HG02981 (cell line): ENCODE data around the gene MZT1.
A peak's percentile ranks its signal among the peaks of the same experiment; 100 is the strongest.
"Not testable (repeated sequence)": the region's sequence is repeated elsewhere in the genome, so short reads cannot be mapped to it uniquely, and the experiment has no call there.

Experiments used
- ATAC-seq: cut with Tn5 transposase; IDR thresholded peaks from one replicate; pipeline ENCODE4 v1.9.1; 2021; ENCODE audit warnings: mild to moderate bottlenecking, moderate library complexity; ENCODE audit not compliant: unreplicated experiment

MZT1 gene

GRCh38 chr13:72727417-72728289 lies at the start of gene MZT1, which contains the start of gene BORA:
Gene MZT1, minus strand, starts transcription at chr13:72727629. Its CDS starts 27 bp downstream, at chr13:72727602.
Gene BORA, plus strand, starts transcription at chr13:72727923. Its CDS starts 1,018 bp downstream, at chr13:72728941.
- peak; percentile 91 for ATAC-seq

- ATAC-seq: no peak
Observed at GRCh38 chr13:72774019-72774418, 46.6 kb upstream of the MZT1 start.

GRCh38 chr13:72763411-72763810 lies 36.0 kb upstream of the MZT1 start:
- no peak for ATAC-seq

- ATAC-seq: no peak
Observed at GRCh38 chr13:72760189-72760588, 32.8 kb upstream of the MZT1 start.

GRCh38 chr13:72757792-72758535 lies 30.5 kb upstream of the MZT1 start:
- no peak for ATAC-seq

- no peak for ATAC-seq
Observed at GRCh38 chr13:72754111-72754510, 26.7 kb upstream of the MZT1 start.

GRCh38 chr13:72751220-72751619 lies 23.8 kb upstream of the MZT1 start:
- no peak for ATAC-seq

- ATAC-seq: no peak
Observed at GRCh38 chr13:72745260-72745659, 17.8 kb upstream of the MZT1 start.

GRCh38 chr13:72740015-72740414 lies 12.6 kb upstream of the MZT1 start:
- no peak for ATAC-seq

- no peak for ATAC-seq
Observed at GRCh38 chr13:72737033-72737432, 9.6 kb upstream of the MZT1 start.

- ATAC-seq: no peak
Observed at GRCh38 chr13:72728290-72728605, 819 bp upstream of the MZT1 start.

GRCh38 chr13:72726726-72727416 lies 558 bp downstream of the MZT1 start:
- ATAC-seq: peak; percentile 17

GRCh38 chr13:72726185-72726584 lies 1.2 kb downstream of the MZT1 start:
- not testable (repeated sequence) for ATAC-seq

GRCh38 chr13:72716776-72717175 lies 10.7 kb downstream of the MZT1 start:
- no peak for ATAC-seq

GRCh38 chr13:72700509-72700908 lies 26.9 kb downstream of the MZT1 start:
- ATAC-seq: no peak

GRCh38 chr13:72698164-72698563 lies 29.3 kb downstream of the MZT1 start:
- ATAC-seq: no peak

- no peak for ATAC-seq
Observed at GRCh38 chr13:72696579-72696978, 30.9 kb downstream of the MZT1 start.

GRCh38 chr13:72694314-72694713 lies 33.1 kb downstream of the MZT1 start:
- no peak for ATAC-seq

GRCh38 chr13:72693832-72694231 lies 33.6 kb downstream of the MZT1 start:
- ATAC-seq: no peak

- ATAC-seq: no peak
Observed at GRCh38 chr13:72692884-72693514, 34.4 kb downstream of the MZT1 start.

GRCh38 chr13:72689181-72689696 lies 38.2 kb downstream of the MZT1 start:
- no peak for ATAC-seq
